Activated CD4-positive, alpha-beta memory T cell treated with anti-CD3 and anti-CD28 coated beads, Interleukin-2, amount 10 ng/mL, durations not matched to agents 7 days and 5 days (primary cell): ENCODE measurements around the gene MCMBP. TPM values are rescaled to one million over a fixed set of nuclear protein-coding genes. Genes with fewer than 3 reads are reported as not detected.

ENCODE experiments used
- CTCF ChIA-PET: fragments of 350-600 bp; sonication (Branson Sonifier 250); formaldehyde crosslinking; loops from one replicate; lab custom pipeline; 2021; ENCODE audit warnings: antibody characterized with exemption, inconsistent platforms; lab: Charles Lee
- POLR2A ChIA-PET: fragments of 350-600 bp; sonication (Branson Sonifier 250); formaldehyde crosslinking; loops from one replicate; lab custom pipeline; 2021; ENCODE audit warnings: antibody characterized with exemption; lab: Charles Lee
- DNase-seq: peaks from one replicate; pipeline ENCODE4 v3.0.0-alpha.2; 2020
- H3K27ac Mint-ChIP-seq: one replicate; pipeline ENCODE4 v1.8.0; 2021; ENCODE audit warnings: mild to moderate bottlenecking, mixed read lengths
- H3K27me3 Mint-ChIP-seq: one replicate; pipeline ENCODE4 v1.8.0; 2021; ENCODE audit warnings: mixed read lengths
- H3K36me3 Mint-ChIP-seq: one replicate; pipeline ENCODE4 v1.8.0; 2021; ENCODE audit warnings: low read depth, mixed read lengths
- H3K4me1 Mint-ChIP-seq: one replicate; pipeline ENCODE4 v1.8.0; 2021; ENCODE audit warnings: mixed read lengths
- H3K4me3 Mint-ChIP-seq: one replicate; pipeline ENCODE4 v1.8.0; 2021; ENCODE audit warnings: mild to moderate bottlenecking, mixed read lengths
- H3K9me3 Mint-ChIP-seq: one replicate; pipeline ENCODE4 v1.8.0; 2021; ENCODE audit warnings: mixed read lengths
- total RNA-seq, 2 experiments: library from RNA; stranded (reverse); gene quantifications; one replicate each; pipeline ENCODE4 v1.2.3, GENCODE V29; 2021

The MCMBP gene
- total RNA-seq, 2 experiments from 2014 or later = 86.2 to 87.6 TPM

DNA sequence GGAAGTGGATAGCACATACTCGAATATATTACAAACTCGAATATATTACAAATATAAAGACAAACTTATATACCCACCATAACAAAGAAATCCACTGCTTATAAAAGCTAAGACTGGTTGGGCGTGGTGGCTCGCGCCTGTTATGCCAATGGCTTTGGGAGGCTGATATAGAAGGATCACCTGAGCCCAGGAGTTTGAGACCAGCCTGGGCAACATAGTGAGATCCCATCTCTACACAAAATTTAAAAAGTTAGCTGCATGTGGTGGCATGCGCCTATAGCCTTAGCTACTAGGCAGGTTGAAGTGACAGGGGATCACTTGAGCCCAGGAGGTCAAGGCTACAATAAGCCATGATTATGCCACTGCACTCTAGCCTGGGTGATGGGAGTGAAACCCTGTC lies 20.4 kb downstream of the MCMBP start:
- H3K4me1 Mint-ChIP-seq = no peaks in the 10 kb centered on the region
- H3K36me3 Mint-ChIP-seq = peaks cover 57% of the 10 kb centered on the region
- no peak overlapping the region for H3K4me3 Mint-ChIP-seq
- no peaks in the 10 kb centered on the region for H3K9me3 Mint-ChIP-seq
- no peak for DNase-seq
- H3K27me3 Mint-ChIP-seq = no peaks in the 10 kb centered on the region
- ChIA-PET CTCF (interaction anchor here (0.5 to 0.7 kb wide), 3 partner anchors 39 to 92 kb away, joined by 3 to 4 read pairs (median 3); no protein-coding TSS in a partner anchor), POLR2A (no interaction called here)
- H3K27ac Mint-ChIP-seq = no peak overlapping the region

DNA sequence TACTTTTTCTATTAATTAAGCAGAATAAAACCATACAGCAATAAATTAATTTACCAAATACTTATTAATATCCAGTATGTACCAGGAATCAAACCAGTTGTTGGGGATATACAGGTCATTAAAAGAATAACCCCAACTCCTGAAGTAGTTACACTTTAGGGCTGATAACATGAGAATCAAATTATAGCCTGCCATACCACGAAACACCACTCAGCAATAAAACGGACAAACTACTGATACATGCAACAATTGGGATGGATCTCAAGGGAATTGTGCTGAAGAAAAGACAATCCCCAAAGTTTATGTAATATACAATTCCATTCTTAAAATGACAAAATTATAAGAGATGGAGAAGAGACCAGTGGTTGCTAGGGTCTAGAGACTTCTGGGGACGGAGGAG lies 22.7 kb downstream of the MCMBP start:
- no peak overlapping the region for H3K4me3 Mint-ChIP-seq
- CTCF ChIA-PET = interaction anchor here (0.7 to 1.9 kb wide), 3 partner anchors 9 to 1444 kb away, joined by 4 to 7 read pairs (median 5); no protein-coding TSS in a partner anchor
- POLR2A ChIA-PET = no interaction called here

DNA sequence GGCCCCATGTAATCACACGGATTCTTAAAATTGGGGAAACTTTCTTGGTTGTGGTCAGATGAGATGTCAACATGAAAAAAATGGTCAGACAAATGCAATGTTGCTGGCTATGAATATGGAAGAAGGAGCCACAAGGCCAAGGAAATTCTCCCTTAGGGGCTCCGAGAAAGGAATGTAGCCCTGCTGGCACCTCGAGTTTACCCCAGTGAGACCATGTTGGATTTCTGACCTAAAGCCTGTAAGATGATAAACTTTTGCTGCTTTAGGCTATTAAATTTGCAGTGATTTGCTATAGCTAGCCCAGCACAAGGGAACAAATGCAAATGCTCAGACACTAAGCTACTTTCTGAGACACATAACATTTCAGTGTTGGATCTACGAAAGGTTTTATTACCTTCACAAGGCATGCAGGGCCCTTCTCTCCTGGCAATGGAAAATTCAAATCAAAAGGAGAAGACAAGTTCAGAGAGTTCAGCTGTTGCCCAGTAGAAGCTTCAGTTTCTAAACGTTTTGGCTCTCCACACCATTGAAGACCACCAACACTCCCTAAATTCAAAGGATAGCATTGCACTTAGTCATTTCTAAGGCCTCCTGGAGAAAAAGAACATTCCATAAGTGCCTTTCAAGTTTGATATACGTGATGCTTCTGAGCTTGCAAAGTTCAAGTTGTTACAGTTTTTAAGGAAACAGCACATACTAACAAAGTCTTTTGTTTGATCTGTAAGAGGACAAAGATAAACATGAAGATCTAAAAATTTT lies 23.4 kb downstream of the MCMBP start:
- Mint-ChIP-seq H3K36me3 (peaks cover 63% of the 10 kb centered on the region), H3K4me1 (no peaks in the 10 kb centered on the region), H3K9me3 (no peaks in the 10 kb centered on the region), H3K27ac (no peak overlapping the region), H3K4me3 (no peak overlapping the region), H3K27me3 (no peaks in the 10 kb centered on the region)
- CTCF ChIA-PET = interaction anchor here (1.0 to 1.9 kb wide), 2 partner anchors 10 to 99 kb away, joined by 4 to 7 read pairs; no protein-coding TSS in a partner anchor
- POLR2A ChIA-PET = no interaction called here
- no peak for DNase-seq

More for the DNA sequence above, 22.7 kb downstream of the MCMBP start:
- no peak for DNase-seq
- no peaks in the 10 kb centered on the region for H3K9me3 Mint-ChIP-seq
- H3K4me1 Mint-ChIP-seq = no peaks in the 10 kb centered on the region
- no peaks in the 10 kb centered on the region for H3K27me3 Mint-ChIP-seq
- H3K27ac Mint-ChIP-seq = no peak overlapping the region
- peaks cover 57% of the 10 kb centered on the region for H3K36me3 Mint-ChIP-seq

DNA sequence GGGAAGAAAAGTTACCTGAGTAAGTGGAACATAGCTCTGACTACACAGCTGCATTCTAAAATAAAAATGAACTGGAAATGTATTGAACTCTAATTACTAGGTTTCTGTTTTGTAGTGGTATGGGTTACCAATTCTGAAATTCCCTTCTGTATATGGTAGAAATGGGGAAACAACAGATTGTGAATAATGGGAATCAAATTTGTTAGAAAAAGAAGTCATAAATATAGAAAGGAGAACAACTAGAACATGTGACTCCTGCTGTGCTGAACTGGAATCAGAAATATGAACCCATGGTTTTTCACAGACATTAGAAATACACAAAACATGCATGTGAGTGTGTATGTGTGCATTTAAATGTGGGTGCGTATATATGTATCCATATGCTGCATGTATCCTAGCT lies 27.0 kb downstream of the MCMBP start:
- Mint-ChIP-seq H3K9me3 (no peaks in the 10 kb centered on the region), H3K27me3 (no peaks in the 10 kb centered on the region), H3K4me1 (no peaks in the 10 kb centered on the region), H3K4me3 (no peak overlapping the region), H3K36me3 (peaks cover 77% of the 10 kb centered on the region), H3K27ac (no peak overlapping the region)
- CTCF ChIA-PET = interaction anchor here (1.0 to 2.5 kb wide), 2 partner anchors 14 to 159 kb away, joined by 4 to 8 read pairs; no protein-coding TSS in a partner anchor
- POLR2A ChIA-PET = no interaction called here
- DNase-seq = no peak

DNA sequence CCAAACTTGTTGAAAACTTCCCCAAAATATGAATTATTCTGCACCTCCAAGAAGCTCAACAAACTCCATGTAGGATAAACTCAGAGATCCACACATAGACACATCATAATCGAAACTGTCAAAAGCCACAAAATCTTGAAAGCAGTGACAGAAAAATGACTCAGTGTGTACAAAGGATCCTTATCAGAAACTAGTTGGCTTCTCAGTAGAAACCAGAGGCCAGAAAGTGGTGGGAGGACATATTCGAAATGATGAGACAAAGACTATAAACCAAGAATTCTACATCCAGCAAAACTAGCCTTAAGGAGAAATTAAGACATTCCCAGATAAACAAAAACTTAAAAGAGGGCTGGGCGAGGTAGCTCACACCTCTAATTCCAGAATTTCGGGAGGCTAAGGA lies 38.5 kb downstream of the MCMBP start:
- ChIA-PET CTCF (no interaction called here), POLR2A (no interaction called here)
- no peaks in the 10 kb centered on the region for H3K27me3 Mint-ChIP-seq
- peak overlapping the region; percentile 42 for H3K27ac Mint-ChIP-seq
- no peak overlapping the region for H3K4me3 Mint-ChIP-seq
- H3K4me1 Mint-ChIP-seq = peaks cover 39% of the 10 kb centered on the region
- peaks cover 4% of the 10 kb centered on the region for H3K9me3 Mint-ChIP-seq
- peaks cover 91% of the 10 kb centered on the region for H3K36me3 Mint-ChIP-seq
- no peak for DNase-seq

DNA sequence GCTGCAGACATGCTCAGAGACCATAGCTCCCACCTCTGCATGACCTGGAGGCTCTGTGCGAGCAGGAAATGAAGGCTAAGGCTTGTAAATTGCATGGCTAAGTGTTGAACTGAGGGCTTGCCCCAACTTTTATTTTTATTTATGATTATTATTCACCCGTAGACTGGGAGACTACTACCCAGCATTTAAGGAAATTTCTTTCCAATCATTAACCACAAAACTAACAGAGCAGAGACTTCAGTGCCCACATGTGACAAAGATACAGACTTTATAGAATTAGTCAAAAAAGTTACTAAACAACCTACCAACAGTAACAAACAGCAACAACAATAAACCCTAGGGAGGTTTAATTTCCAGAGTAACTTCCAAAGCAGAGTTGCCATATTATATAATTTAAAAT lies 39.7 kb downstream of the MCMBP start:
- no peak for DNase-seq
- CTCF ChIA-PET = interaction anchor here (1.2 kb wide), 1 partner anchor 82 kb away, joined by 4 read pairs; no protein-coding TSS in a partner anchor
- H3K4me1 Mint-ChIP-seq = peaks cover 38% of the 10 kb centered on the region
- H3K4me3 Mint-ChIP-seq = no peak overlapping the region
- H3K9me3 Mint-ChIP-seq = peaks cover 4% of the 10 kb centered on the region
- H3K27ac Mint-ChIP-seq = no peak overlapping the region
- POLR2A ChIA-PET = no interaction called here
- H3K27me3 Mint-ChIP-seq = no peaks in the 10 kb centered on the region
- H3K36me3 Mint-ChIP-seq = peaks cover 91% of the 10 kb centered on the region

DNA sequence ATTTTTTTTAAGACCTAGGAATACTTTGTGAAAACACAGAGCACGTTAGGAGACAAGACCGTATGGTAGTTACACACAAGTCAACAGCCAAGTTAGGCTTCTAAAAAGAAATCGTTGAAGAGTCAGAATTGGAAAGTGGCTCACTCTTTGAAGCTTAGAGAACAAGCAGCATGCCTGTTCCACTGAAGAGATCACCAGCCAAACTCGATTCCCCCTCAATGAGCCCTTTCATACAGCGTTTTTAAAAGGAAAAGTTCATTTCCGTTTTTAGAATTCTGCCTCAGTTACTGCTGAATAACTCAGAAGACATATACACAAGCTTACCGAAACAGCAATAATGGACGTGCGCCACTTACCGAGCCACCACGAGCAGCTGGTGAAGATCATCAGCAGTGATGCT lies 41.0 kb downstream of the MCMBP start:
- Mint-ChIP-seq H3K9me3 (peaks cover 4% of the 10 kb centered on the region), H3K27ac (no peak overlapping the region), H3K4me1 (peaks cover 27% of the 10 kb centered on the region), H3K36me3 (peaks cover 91% of the 10 kb centered on the region), H3K27me3 (no peaks in the 10 kb centered on the region), H3K4me3 (no peak overlapping the region)
- no peak for DNase-seq
- ChIA-PET POLR2A (no interaction called here), CTCF (interaction anchor here (1.2 kb wide), 1 partner anchor 81 kb away, joined by 4 read pairs; no protein-coding TSS in a partner anchor)

DNA sequence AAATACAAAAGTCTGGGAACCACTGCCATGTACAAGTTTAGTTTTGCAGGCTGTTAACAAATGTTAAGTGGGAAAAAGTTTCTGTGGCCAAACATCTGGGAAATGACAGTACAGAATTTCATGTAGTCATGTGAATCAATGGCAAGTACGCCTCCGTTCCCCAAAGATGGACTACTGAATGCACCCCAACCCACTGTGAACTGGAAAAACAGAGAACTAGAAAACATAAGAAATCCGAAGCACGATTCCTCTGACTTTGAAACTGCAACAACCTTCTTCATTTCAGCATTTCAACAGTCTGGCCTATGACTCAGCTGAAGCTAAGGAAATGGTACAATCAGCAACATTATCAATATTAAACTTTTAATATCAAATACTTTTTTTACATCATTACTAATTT lies 41.8 kb downstream of the MCMBP start:
- no peaks in the 10 kb centered on the region for H3K27me3 Mint-ChIP-seq
- H3K4me3 Mint-ChIP-seq = no peak overlapping the region
- POLR2A ChIA-PET = no interaction called here
- CTCF ChIA-PET = interaction anchor here (0.6 kb wide), 1 partner anchor 32 kb away, joined by 7 read pairs; no protein-coding TSS in a partner anchor
- H3K9me3 Mint-ChIP-seq = peaks cover 4% of the 10 kb centered on the region
- H3K27ac Mint-ChIP-seq = no peak overlapping the region
- peaks cover 23% of the 10 kb centered on the region for H3K4me1 Mint-ChIP-seq
- H3K36me3 Mint-ChIP-seq = peaks cover 87% of the 10 kb centered on the region
- no peak for DNase-seq

DNA sequence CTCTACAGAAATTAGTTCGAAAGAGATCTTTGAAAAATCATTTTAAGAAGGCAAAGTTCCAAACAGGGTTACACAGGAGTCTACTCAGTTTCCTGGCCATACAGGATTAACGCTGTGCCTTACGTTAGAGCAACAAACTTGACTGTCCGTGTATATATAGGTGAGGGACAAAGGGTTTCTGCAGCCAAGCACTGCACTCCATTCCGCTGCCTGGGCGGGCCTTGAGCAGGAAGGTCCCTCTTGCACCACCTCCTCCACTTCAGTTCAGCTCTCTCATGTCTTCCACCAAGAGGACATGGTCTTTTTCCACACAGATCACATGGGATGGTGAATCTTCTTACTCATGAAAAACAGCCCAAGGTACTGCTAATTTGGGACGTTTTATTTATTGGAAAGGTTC lies 43.2 kb downstream of the MCMBP start:
- H3K27ac Mint-ChIP-seq = no peak overlapping the region
- H3K9me3 Mint-ChIP-seq = peaks cover 3% of the 10 kb centered on the region
- peaks cover 81% of the 10 kb centered on the region for H3K36me3 Mint-ChIP-seq
- peaks cover 14% of the 10 kb centered on the region for H3K4me1 Mint-ChIP-seq
- no peaks in the 10 kb centered on the region for H3K27me3 Mint-ChIP-seq
- no peak for DNase-seq
- ChIA-PET CTCF (interaction anchor here (0.5 kb wide), 2 partner anchors 8 to 1261 kb away, joined by 4 to 6 read pairs; no protein-coding TSS in a partner anchor), POLR2A (no interaction called here)
- no peak overlapping the region for H3K4me3 Mint-ChIP-seq

DNA sequence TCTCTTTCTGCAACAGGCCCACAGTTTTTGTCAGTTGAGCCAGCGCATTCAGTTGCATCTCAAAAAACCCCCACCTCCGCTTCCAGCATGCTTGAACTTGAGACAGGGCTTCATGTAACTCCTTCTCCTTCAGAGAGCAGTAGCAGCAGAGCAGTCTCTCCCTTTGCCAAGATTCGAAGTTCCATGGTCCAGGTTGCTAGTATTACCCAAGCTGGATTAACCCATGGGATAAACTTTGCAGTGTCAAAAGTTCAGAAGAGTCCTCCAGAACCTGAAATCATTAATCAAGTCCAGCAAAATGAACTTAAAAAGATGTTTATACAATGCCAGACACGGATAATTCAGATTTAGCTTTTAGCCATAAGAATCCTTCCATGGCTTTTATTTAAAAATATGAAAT lies 45.2 kb downstream of the MCMBP start:
- H3K9me3 Mint-ChIP-seq = no peaks in the 10 kb centered on the region
- no peaks in the 10 kb centered on the region for H3K4me1 Mint-ChIP-seq
- H3K27ac Mint-ChIP-seq = no peak overlapping the region
- no peak overlapping the region for H3K4me3 Mint-ChIP-seq
- H3K27me3 Mint-ChIP-seq = no peaks in the 10 kb centered on the region
- DNase-seq = no peak
- CTCF ChIA-PET = interaction anchor here (1.0 kb wide), 1 partner anchor 32 kb away, joined by 3 read pairs; no protein-coding TSS in a partner anchor
- H3K36me3 Mint-ChIP-seq = peaks cover 67% of the 10 kb centered on the region
- POLR2A ChIA-PET = no interaction called here

DNA sequence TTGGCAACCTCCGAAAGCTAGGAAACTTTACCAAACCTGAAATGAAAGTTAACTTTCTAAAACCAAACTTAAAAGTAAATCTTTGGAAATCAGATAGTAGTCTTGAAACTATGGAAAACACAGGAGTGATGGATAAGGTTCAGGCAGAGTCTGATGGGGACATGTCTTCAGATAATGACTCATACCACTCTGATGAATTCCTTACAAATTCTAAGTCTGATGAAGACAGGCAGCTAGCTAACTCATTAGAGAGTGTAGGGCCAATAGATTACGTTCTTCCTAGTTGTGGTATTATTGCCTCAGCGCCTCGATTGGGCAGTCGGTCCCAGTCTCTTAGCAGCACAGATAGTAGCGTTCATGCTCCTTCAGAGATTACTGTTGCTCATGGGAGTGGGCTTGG lies 45.9 kb downstream of the MCMBP start:
- no peak for DNase-seq
- no peaks in the 10 kb centered on the region for H3K27me3 Mint-ChIP-seq
- no peaks in the 10 kb centered on the region for H3K4me1 Mint-ChIP-seq
- H3K36me3 Mint-ChIP-seq = peaks cover 61% of the 10 kb centered on the region
- H3K4me3 Mint-ChIP-seq = no peak overlapping the region
- H3K9me3 Mint-ChIP-seq = no peaks in the 10 kb centered on the region
- CTCF ChIA-PET = no interaction called here
- no peak overlapping the region for H3K27ac Mint-ChIP-seq
- POLR2A ChIA-PET = no interaction called here

DNA sequence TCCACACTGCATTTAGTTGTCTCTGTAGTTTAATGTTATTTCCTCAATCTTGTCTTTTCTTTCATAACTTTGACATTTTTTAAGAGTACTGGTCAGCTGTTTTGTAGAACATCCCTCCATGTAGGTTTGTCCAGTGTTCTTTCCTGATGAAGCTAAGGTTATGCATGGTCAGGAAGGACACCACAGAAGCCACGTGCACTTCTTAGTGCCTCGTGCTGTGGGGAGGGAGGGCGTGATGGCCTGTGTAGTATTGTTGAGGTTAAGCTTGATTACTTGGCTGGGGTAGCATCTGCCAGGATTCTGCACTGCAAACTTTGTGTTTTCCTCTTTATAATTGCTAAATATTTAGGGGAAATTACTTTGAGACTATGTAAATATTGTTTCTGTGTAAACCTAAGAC lies 48.3 kb downstream of the MCMBP start:
- H3K36me3 Mint-ChIP-seq = peaks cover 44% of the 10 kb centered on the region
- POLR2A ChIA-PET = no interaction called here
- no peak for DNase-seq
- CTCF ChIA-PET = no interaction called here
- no peak overlapping the region for H3K4me3 Mint-ChIP-seq
- H3K27me3 Mint-ChIP-seq = no peaks in the 10 kb centered on the region
- no peaks in the 10 kb centered on the region for H3K9me3 Mint-ChIP-seq
- no peaks in the 10 kb centered on the region for H3K4me1 Mint-ChIP-seq
- no peak overlapping the region for H3K27ac Mint-ChIP-seq

DNA sequence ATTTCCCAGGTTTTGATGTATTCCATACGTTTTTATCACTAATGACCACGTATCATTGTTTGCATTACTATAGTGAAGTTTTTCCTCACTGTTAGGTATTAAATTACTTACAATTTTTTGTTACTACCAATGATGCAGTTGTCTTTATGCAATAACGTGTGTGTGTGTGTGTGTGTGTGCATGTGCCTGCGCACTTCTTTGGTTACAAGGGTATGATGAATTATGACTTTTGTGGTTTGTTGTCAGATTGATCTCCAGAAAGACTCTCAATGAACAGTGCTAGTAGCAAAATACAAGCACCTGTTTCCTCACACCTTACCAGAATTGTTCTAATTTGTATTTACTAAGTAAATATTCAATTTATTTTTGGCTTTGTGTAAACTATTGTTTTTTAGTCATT lies 51.5 kb downstream of the MCMBP start:
- POLR2A ChIA-PET = no interaction called here
- Mint-ChIP-seq H3K36me3 (peaks cover 19% of the 10 kb centered on the region), H3K9me3 (no peaks in the 10 kb centered on the region), H3K27me3 (no peaks in the 10 kb centered on the region), H3K4me1 (no peaks in the 10 kb centered on the region), H3K27ac (no peak overlapping the region), H3K4me3 (no peak overlapping the region)
- CTCF ChIA-PET = no interaction called here
- no peak for DNase-seq
